GM12878 (cell line): ENCODE measurements around the gene SAMD1. TPM values are rescaled to one million over a fixed set of nuclear protein-coding genes. Genes with fewer than 3 reads are reported as not detected.

Experiments used
- ATAC-seq: fragments of 200-7000 bp; cut with Tn5 transposase; 3 replicates; pipeline ENCODE4 v1.9.1; 2020; ENCODE audit warnings: mild to moderate bottlenecking, moderate library complexity
- BruUV-seq: library from RNA; stranded (reverse); fragments of 400-500 nt; replicated peaks from 2 replicates; lab custom pipeline; 2021; lab: Mats Ljungman, UMichigan
- CTCF ChIA-PET: fragments of 300-600 bp; sonication (Branson Sonifier 250); formaldehyde crosslinking; extraction: SDS; loops from one replicate; lab custom pipeline; 2021; ENCODE audit warnings: inconsistent platforms; lab: Yijun Ruan, JAX
- POLR2A ChIA-PET: fragments of 350-600 bp; formaldehyde crosslinking; extraction: SDS; loops from one replicate; lab custom pipeline; 2021; ENCODE audit warnings: inconsistent platforms; lab: Charles Lee
- RAD21 ChIA-PET: fragments of 300-600 bp; sonication (Branson Sonifier 250); formaldehyde crosslinking; loops from one replicate; lab custom pipeline; 2023; ENCODE audit warnings: antibody characterized with exemption; ENCODE audit not compliant: unreplicated experiment; lab: Charles Lee
- SMC1A ChIA-PET: fragments of 300-600 bp; sonication (Branson Sonifier 250); formaldehyde crosslinking; loops from one replicate; lab custom pipeline; 2023; ENCODE audit not compliant: unreplicated experiment, uncharacterized antibody; lab: Charles Lee
- DNase-seq: peaks from one replicate; pipeline ENCODE4 v3.0.0-alpha.2; 2011; ENCODE audit warnings: low read depth, low spot score
- FAIRE-seq: peaks from 3 replicates; lab custom pipeline; 2011; peaks lifted over from hg19 to GRCh38; lab: Jason Lieb, UNC
- H2AFZ ChIP-seq: 2 replicates; pipeline ENCODE4 v1.6.0; 2011; ENCODE audit warnings: low read depth, low read length, control low read depth; ENCODE audit not compliant: control insufficient read depth
- H3K27ac ChIP-seq: 2 replicates; pipeline ENCODE4 v1.5.1; 2011; ENCODE audit warnings: control low read depth; ENCODE audit not compliant: control insufficient read depth, insufficient read depth
- H3K27me3 ChIP-seq, 2 experiments: replicated peaks in 1 of 2; 2 replicates each; pipeline versions ENCODE4 v1.6.0 to v1.6.1; 2011; ENCODE audit warnings: low read length in 1 of 2; ENCODE audit not compliant: control insufficient read depth in 2 of 2, insufficient read depth in 2 of 2
- H3K36me3 ChIP-seq, 2 experiments: 2 replicates each; pipeline ENCODE4 v1.5.1; 2011; ENCODE audit warnings: low read length in 1 of 2; ENCODE audit not compliant: control insufficient read depth in 2 of 2, insufficient read depth in 2 of 2
- H3K4me1 ChIP-seq: 2 replicates; pipeline ENCODE4 v1.6.1; 2011; ENCODE audit warnings: mild to moderate bottlenecking, low read length, moderate library complexity, mixed read lengths; ENCODE audit not compliant: control insufficient read depth, insufficient read depth
- H3K4me2 ChIP-seq: 2 replicates; pipeline ENCODE4 v1.6.0; 2011; ENCODE audit warnings: control low read depth; ENCODE audit not compliant: control insufficient read depth, insufficient read depth
- H3K4me3 ChIP-seq: fragments of 200-600 bp; sonication (generic); 2 replicates; pipeline ENCODE4 v1.5.1; 2016
- H3K79me2 ChIP-seq: 2 replicates; pipeline ENCODE4 v1.6.0; 2011; ENCODE audit warnings: low read length; ENCODE audit not compliant: control insufficient read depth, insufficient read depth
- H3K9ac ChIP-seq: 2 replicates; pipeline ENCODE4 v1.8.0; 2011; ENCODE audit warnings: low read length, control low read depth, mixed read lengths; ENCODE audit not compliant: control insufficient read depth, insufficient read depth
- H3K9me3 ChIP-seq: replicated peaks from 3 replicates; pipeline ENCODE4 v1.5.1; 2011; ENCODE audit warnings: mild to moderate bottlenecking, low read length; ENCODE audit not compliant: control insufficient read depth, insufficient read depth
- H4K20me1 ChIP-seq: 2 replicates; pipeline ENCODE4 v1.6.0; 2011; ENCODE audit not compliant: control insufficient read depth, insufficient read depth
- BACH1 ChIP-seq: fragments of 450-650 bp; IDR thresholded peaks from 2 replicates; pipeline ENCODE4 v1.6.1; 2017; ENCODE audit warnings: mild to moderate bottlenecking, borderline replicate concordance
- BCL3 ChIP-seq: IDR thresholded peaks from 2 replicates; pipeline ENCODE4 v1.6.1; 2011; ENCODE audit warnings: borderline replicate concordance, low read depth, mild to moderate bottlenecking, moderate library complexity, low read length; ENCODE audit not compliant: insufficient read depth, poor library complexity, severe bottlenecking
- BHLHE40 ChIP-seq, 2 experiments: fragments of 450-650 bp in 1 of 2; IDR thresholded peaks; 2 replicates each; pipeline ENCODE4 v1.6.1; 2011 to 2017; ENCODE audit warnings: low read depth in 2 of 2, borderline replicate concordance in 1 of 2, improper control_type of control experiment in 1 of 2, low read length in 1 of 2, mild to moderate bottlenecking in 1 of 2
- CBFB ChIP-seq: IDR thresholded peaks from 2 replicates; pipeline ENCODE4 v1.6.1; 2016; ENCODE audit warnings: antibody characterized with exemption, low read depth
- GATAD2B ChIP-seq: fragments of 450-650 bp; conservative IDR thresholded peaks from 2 replicates; pipeline ENCODE4 v1.6.1; 2017; ENCODE audit warnings: low read depth, mild to moderate bottlenecking, moderate library complexity
- HDGF ChIP-seq: fragments of 450-650 bp; IDR thresholded peaks from 2 replicates; pipeline ENCODE4 v1.6.1; 2016; ENCODE audit warnings: antibody characterized with exemption
- IRF4 ChIP-seq: IDR thresholded peaks from 2 replicates; pipeline ENCODE4 v1.6.1; 2011; ENCODE audit warnings: low read depth, low read length
- NFYA ChIP-seq: IDR thresholded peaks from 2 replicates; pipeline ENCODE4 v1.6.1; 2011; ENCODE audit warnings: low read depth, mild to moderate bottlenecking, low read length, improper control_type of control experiment, borderline replicate concordance
- NR2C1 ChIP-seq: fragments of 450-650 bp; IDR thresholded peaks from 2 replicates; pipeline ENCODE4 v1.6.1; 2017; ENCODE audit warnings: antibody characterized with exemption, mild to moderate bottlenecking, moderate library complexity
- NR2C2 ChIP-seq: IDR thresholded peaks from 2 replicates; pipeline ENCODE4 v1.6.1; 2011; ENCODE audit warnings: borderline replicate concordance, low read depth; ENCODE audit not compliant: control insufficient read depth, insufficient read length
- NR2F1 ChIP-seq: fragments of 450-650 bp; conservative IDR thresholded peaks from 2 replicates; pipeline ENCODE4 v1.6.1; 2017; ENCODE audit warnings: mild to moderate bottlenecking
- PML ChIP-seq: IDR thresholded peaks from 2 replicates; pipeline ENCODE4 v1.6.1; 2012; ENCODE audit warnings: low read length, inconsistent platforms
- POLR2A ChIP-seq: IDR thresholded peaks from 2 replicates; pipeline ENCODE4 v1.6.1; 2011; ENCODE audit warnings: low read depth, mild to moderate bottlenecking, low read length
- RB1 ChIP-seq: fragments of 450-650 bp; formaldehyde crosslinking; IDR thresholded peaks from 2 replicates; pipeline ENCODE4 v1.6.1; 2017; ENCODE audit warnings: mild to moderate bottlenecking, borderline replicate concordance
- RCOR1 ChIP-seq: conservative IDR thresholded peaks from 2 replicates; pipeline ENCODE4 v1.6.1; 2012; ENCODE audit warnings: low read depth, low read length, improper control_type of control experiment
- RELB ChIP-seq: fragments of 450-650 bp; IDR thresholded peaks from 2 replicates; pipeline ENCODE4 v1.6.1; 2017; ENCODE audit warnings: low read depth, mild to moderate bottlenecking, moderate library complexity
- RUNX3 ChIP-seq: IDR thresholded peaks from 2 replicates; pipeline ENCODE4 v1.6.1; 2012; ENCODE audit warnings: low read length, inconsistent platforms
- SIN3A ChIP-seq: IDR thresholded peaks from 2 replicates; pipeline ENCODE4 v1.6.1; 2012; ENCODE audit warnings: low read depth, low read length, improper control_type of control experiment
- SMARCA5 ChIP-seq: fragments of 450-650 bp; IDR thresholded peaks from 2 replicates; pipeline ENCODE4 v1.6.1; 2017; ENCODE audit warnings: mild to moderate bottlenecking
- ZBED1 ChIP-seq: IDR thresholded peaks from 2 replicates; pipeline ENCODE4 v1.6.1; 2016; ENCODE audit warnings: borderline replicate concordance
- ZNF207 ChIP-seq: fragments of 450-650 bp; IDR thresholded peaks from 2 replicates; pipeline ENCODE4 v1.6.1; 2014; ENCODE audit warnings: antibody characterized with exemption, mild to moderate bottlenecking, borderline replicate concordance
- ZNF24 ChIP-seq: fragments of 450-650 bp; IDR thresholded peaks from 2 replicates; pipeline ENCODE4 v1.6.1; 2017; ENCODE audit warnings: antibody characterized with exemption, mild to moderate bottlenecking
- WGBS: methylation state at CpG from one replicate; pipeline ENCODE4 v1.1.6; 2016; ENCODE audit warnings: low lambda C conversion rate; ENCODE audit not compliant: insufficient replicate concordance, insufficient coverage; ENCODE audit errors: missing lambda C conversion rate; 5-methylcytosine and 5-hydroxymethylcytosine counted together
- in situ Hi-C: fragments of 300-500 bp; cut with MboI; formaldehyde crosslinking; loops from 9 replicates; pipeline ENCODE4 v1.14.3; 2018; ENCODE audit warnings: mixed read lengths
- intact Hi-C: fragments of 100-400 bp; cut with micrococcal nuclease; formaldehyde crosslinking; loops from one replicate; pipeline ENCODE4 v1.14.2; 2022; ENCODE audit not compliant: unreplicated experiment
- polyA plus RNA-seq, 11 experiments: library from polyadenylated mRNA; depleted of rRNA in 4 of 11; unstranded in 6 of 11; stranded (reverse) in 5 of 11; fragments of >200 nt; fragmentation: Nextera tagmentation in 4 of 11; fragmentation: Illumina TruSeq in 1 of 11; extraction: Ambion mirVana in 4 of 11; extraction: Trizol in 1 of 11; gene quantifications; 1 replicate in 1 of 11; 2 replicates in 10 of 11; pipeline versions ENCODE4 v1.2.1 to v1.2.3, GENCODE V29; 2011 to 2016; ENCODE audit warnings: inconsistent platforms in 2 of 11, missing spikeins in 2 of 11, low read depth in 1 of 11
- total RNA-seq, 4 experiments: library from RNA; depleted of rRNA in 3 of 4; stranded (reverse); fragments of >200 nt in 3 of 4; fragmentation: Illumina TruSeq in 1 of 4; extraction: Trizol in 1 of 4; gene quantifications; 2 replicates each; pipeline versions ENCODE4 v1.2.1 to v1.2.3, GENCODE V29; 2013 to 2021

Gene SAMD1
- total and polyA plus RNA-seq, 10 of the 15 experiments (the other 5 are each of a cell fraction or from before 2014, with no cell fraction given) = 3.0 to 71.7 (median 19.3) TPM

- CTCF ChIA-PET = interaction anchor here (0.6 to 5.6 kb wide), 15 partner anchors 9 to 318 kb away, joined by 3 to 30 read pairs (median 5); partner anchors contain the start of genes ASF1B, MISP3, MRI1 and PRKACA
- Histone ChIP-seq H3K4me1 (peaks cover 4% of the 10 kb centered on the region; the same call in 1 of the 2 replicates), H3K4me2 (peak overlapping the region; percentile 70), H3K4me3 (peak overlapping the region; percentile 83), H4K20me1 (no peaks in the 10 kb centered on the region), H3K36me3 (no peaks in the 10 kb centered on the region; a peak in 1 of 4 replicates), H3K27ac (peak overlapping the region; percentile 86), H2AFZ (peak overlapping the region; percentile 59), H3K79me2 (peaks cover 8% of the 10 kb centered on the region), H3K9ac (peak overlapping the region; percentile 90), H3K9me3 (no peaks in the 10 kb centered on the region), H3K27me3 (no peaks in the 10 kb centered on the region)
- FAIRE-seq (peak; percentile 88), ATAC-seq (peak; percentile 79), DNase-seq (no peak)
- intact Hi-C loops (loop anchor here (2.0 to 5.0 kb wide), 2 partner anchors 35 to 55 kb away; partner anchors contain the start of genes ASF1B and PRKACA), in situ Hi-C loops (no loop called here)
- 20% methylated on average over 24 of the region's 24 CpGs for WGBS
- SMC1A ChIA-PET = interaction anchor here (0.8 to 1.4 kb wide), 3 partner anchors 10 to 55 kb away, joined by 3 to 5 read pairs (median 5); partner anchors contain the start of gene ASF1B
- TSS peak; percentile 89 for BruUV-seq
- RAD21 ChIA-PET = interaction anchor here (0.8 to 4.8 kb wide), 12 partner anchors 10 to 235 kb away, joined by 3 to 27 read pairs (median 4); partner anchors contain the start of genes ASF1B, IL27RA, MISP3 and PRKACA
- POLR2A ChIA-PET = interaction anchor here (0.6 to 4.9 kb wide), 12 partner anchors 8 to 400 kb away, joined by 3 to 23 read pairs (median 4); partner anchors contain the start of genes ASF1B, PRKACA and RFX1
- 0 out of 2 replicates have a peak, but pooled peaks have one; percentile 19 for TF ChIP-seq RELB
- no peak; the same call in 1 of the 2 replicates for TF ChIP-seq RB1
- 0 out of 2 replicates have a peak, but pooled peaks have one; percentile 1 for TF ChIP-seq SIN3A
- TF ChIP-seq CBFB = no peak; the same call in 1 of the 2 replicates
- no peak for TF ChIP-seq NFYA
- no peak for TF ChIP-seq ZBED1
- TF ChIP-seq NR2C1 = no peak
- no peak for TF ChIP-seq RCOR1
- TF ChIP-seq BHLHE40 (IDR thresholded peaks at IDR 0.05; ENCODE audit: borderline replicate concordance in 1 of 2, low read depth in 2 of 2, low read length in 1 of 2) = peak in 1 of 2 experiments; percentile 60; a peak in 1 of 4 replicates
- no peak for TF ChIP-seq BCL3
- TF ChIP-seq GATAD2B = peak; percentile 89
- TF ChIP-seq NR2F1 = peak; percentile 72; the same call in 1 of the 2 replicates
- TF ChIP-seq RUNX3 = peak; percentile 49; the same call in 1 of the 2 replicates
- no peak for TF ChIP-seq ZNF207
- peak; percentile 61 for TF ChIP-seq HDGF
- TF ChIP-seq PML = peak; percentile 35; the same call in 1 of the 2 replicates
- peak; percentile 91 for TF ChIP-seq SMARCA5
- no peak for TF ChIP-seq ZNF24
- TF ChIP-seq IRF4 = no peak
- no peak for TF ChIP-seq NR2C2
- no peak for TF ChIP-seq BACH1
- peak; percentile 54 for TF ChIP-seq POLR2A
Measured at GRCh38 chr19:14081797-14082674, 8.5 kb downstream of the SAMD1 start.
